Memory B cell (primary cell): ENCODE results near the gene HSD11B1L.
A peak's percentile ranks its signal among the peaks of the same experiment; 100 is the strongest.
"Not testable (repeated sequence)": the region's sequence is repeated elsewhere in the genome, so short reads cannot be mapped to it uniquely, and the experiment has no call there.

Experiments
- ATAC-seq: fragments of 150-1000 bp; cut with Tn5 transposase; 2 replicates; pipeline ENCODE4 v1.10.0; 2021; ENCODE audit warnings: low read depth, mild to moderate bottlenecking, moderate library complexity
- DNase-seq, 2 donors: peaks; one replicate each; pipeline ENCODE4 v3.0.0; 2022; ENCODE audit warnings: low spot score in 2 of 2
- H3K27ac Mint-ChIP-seq: one replicate; pipeline ENCODE4 v1.8.0; 2022; ENCODE audit warnings: mild to moderate bottlenecking, moderate library complexity, mixed read lengths
- H3K27me3 Mint-ChIP-seq: one replicate; pipeline ENCODE4 v1.8.0; 2022; ENCODE audit warnings: mixed read lengths
- H3K36me3 Mint-ChIP-seq: one replicate; pipeline ENCODE4 v1.8.0; 2022; ENCODE audit warnings: mild to moderate bottlenecking, mixed read lengths
- H3K4me1 Mint-ChIP-seq: one replicate; pipeline ENCODE4 v1.8.0; 2022; ENCODE audit warnings: mixed read lengths
- H3K4me3 Mint-ChIP-seq: one replicate; pipeline ENCODE4 v1.8.0; 2022; ENCODE audit warnings: mild to moderate bottlenecking, moderate library complexity, mixed read lengths
- H3K9me3 Mint-ChIP-seq: one replicate; pipeline ENCODE4 v1.8.0; 2022; ENCODE audit warnings: mixed read lengths

Gene HSD11B1L

GRCh38 chr19:5695649-5696195 is 14.9 kb downstream of the HSD11B1L start:
- ATAC-seq = no peak
- Mint-ChIP-seq H3K9me3 (no peaks in the 10 kb centered on the region), H3K4me1 (peaks cover 22% of the 10 kb centered on the region), H3K27ac (no peak overlapping the region), H3K27me3 (no peaks in the 10 kb centered on the region), H3K4me3 (no peak overlapping the region), H3K36me3 (peaks cover 21% of the 10 kb centered on the region)
- no peak for DNase-seq

DNA sequence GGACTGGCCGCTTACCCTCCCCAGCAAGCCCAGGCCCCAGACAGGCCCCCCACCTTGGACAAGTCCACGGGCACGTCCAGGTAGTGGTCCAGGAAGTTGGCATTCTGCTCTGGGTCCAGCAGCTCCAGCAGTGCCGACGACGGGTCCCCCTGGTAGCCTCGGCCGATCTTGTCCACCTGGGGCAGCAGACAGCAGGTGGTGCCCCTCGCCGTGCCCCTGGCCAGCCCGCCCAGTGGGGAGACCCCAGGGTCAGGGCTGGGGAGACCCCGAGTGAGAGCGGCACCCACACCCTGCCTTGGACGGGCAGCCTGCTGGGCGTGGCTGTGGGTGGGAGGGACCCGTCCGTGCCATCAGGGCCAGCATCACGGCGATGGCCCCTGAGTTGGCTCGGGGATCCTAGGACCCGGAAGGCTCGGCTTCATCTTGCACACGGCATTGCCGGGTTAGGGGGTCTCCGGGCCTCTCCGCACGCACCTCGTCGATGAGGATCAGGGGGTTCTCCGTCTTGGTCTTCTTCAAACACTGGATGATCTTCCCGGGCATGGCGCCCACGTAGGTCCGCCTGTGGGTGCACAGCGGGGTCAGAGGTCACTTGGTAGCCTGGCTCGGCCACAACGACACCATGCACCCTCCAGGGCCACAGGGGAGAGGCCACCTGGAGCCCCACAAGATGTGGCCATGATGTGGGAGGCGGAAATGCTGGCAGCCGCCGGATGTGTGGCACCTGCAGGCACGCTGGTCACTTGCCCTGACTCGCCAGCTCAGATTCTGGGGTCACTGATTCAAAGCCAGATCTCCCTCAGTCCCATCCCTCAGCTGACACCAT is 15.6 kb downstream of the HSD11B1L start:
- H3K9me3 Mint-ChIP-seq = no peaks in the 10 kb centered on the region
- no peak overlapping the region for H3K4me3 Mint-ChIP-seq
- DNase-seq (no peak), ATAC-seq (no peak)
- peaks cover 23% of the 10 kb centered on the region for H3K36me3 Mint-ChIP-seq
- peaks cover 17% of the 10 kb centered on the region for H3K4me1 Mint-ChIP-seq
- H3K27ac Mint-ChIP-seq = peak overlapping the region; percentile 79
- no peaks in the 10 kb centered on the region for H3K27me3 Mint-ChIP-seq

DNA sequence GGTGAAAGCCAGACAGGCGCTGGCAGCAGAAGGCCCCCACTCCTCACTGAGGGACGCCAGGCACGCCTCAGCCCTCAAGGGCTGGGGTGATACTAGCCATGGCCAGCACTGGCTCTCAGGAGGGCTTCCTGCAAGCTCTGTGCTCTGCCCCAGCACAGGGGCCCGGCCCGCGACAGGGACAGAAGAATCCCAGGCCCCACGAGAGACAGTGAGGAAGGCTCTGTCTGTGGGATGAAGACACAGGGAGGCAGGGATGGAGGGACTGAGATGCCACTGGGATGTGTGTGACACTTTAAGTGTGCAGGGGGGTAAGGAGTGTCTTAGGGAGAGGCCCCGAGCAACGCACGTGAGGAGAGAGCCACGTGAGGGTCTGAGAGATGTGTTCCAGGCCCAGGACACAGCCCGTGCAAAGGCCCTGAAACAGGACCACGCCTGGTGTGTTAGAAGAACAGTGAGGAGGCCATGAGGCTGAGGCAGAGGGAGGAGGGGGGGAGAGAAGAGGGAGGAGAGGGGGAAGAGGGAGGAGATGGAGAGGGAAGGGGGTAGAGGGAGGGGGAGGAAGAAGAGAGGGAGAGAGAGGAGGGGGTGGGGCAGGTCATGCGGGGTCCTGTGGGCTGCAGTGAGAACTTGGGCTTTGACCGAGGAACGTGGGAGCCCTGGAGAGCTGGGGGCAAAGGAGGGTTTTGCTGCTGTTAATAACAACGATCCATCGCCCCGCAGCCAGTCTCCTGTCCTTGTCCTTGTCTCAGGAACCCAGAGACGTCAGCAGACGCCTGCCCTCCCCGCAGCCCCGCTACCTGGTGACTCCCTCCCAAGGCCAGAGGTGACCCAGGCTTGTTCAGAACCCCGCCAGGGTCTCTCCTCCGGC is 16.4 kb downstream of the HSD11B1L start:
- H3K4me3 Mint-ChIP-seq = no peak overlapping the region
- H3K27me3 Mint-ChIP-seq = no peaks in the 10 kb centered on the region
- no peaks in the 10 kb centered on the region for H3K9me3 Mint-ChIP-seq
- ATAC-seq (no peak), DNase-seq (no peak)
- peak overlapping the region; percentile 79 for H3K27ac Mint-ChIP-seq
- peaks cover 17% of the 10 kb centered on the region for H3K4me1 Mint-ChIP-seq
- H3K36me3 Mint-ChIP-seq = peaks cover 26% of the 10 kb centered on the region

- Mint-ChIP-seq H3K4me3 (no peak overlapping the region), H3K27ac (no peak overlapping the region), H3K27me3 (no peaks in the 10 kb centered on the region), H3K4me1 (peaks cover 9% of the 10 kb centered on the region), H3K9me3 (no peaks in the 10 kb centered on the region), H3K36me3 (peaks cover 24% of the 10 kb centered on the region)
- ATAC-seq = no peak
- no peak for DNase-seq
Observed at GRCh38 chr19:5697890-5698634, 17.2 kb downstream of the HSD11B1L start.

DNA sequence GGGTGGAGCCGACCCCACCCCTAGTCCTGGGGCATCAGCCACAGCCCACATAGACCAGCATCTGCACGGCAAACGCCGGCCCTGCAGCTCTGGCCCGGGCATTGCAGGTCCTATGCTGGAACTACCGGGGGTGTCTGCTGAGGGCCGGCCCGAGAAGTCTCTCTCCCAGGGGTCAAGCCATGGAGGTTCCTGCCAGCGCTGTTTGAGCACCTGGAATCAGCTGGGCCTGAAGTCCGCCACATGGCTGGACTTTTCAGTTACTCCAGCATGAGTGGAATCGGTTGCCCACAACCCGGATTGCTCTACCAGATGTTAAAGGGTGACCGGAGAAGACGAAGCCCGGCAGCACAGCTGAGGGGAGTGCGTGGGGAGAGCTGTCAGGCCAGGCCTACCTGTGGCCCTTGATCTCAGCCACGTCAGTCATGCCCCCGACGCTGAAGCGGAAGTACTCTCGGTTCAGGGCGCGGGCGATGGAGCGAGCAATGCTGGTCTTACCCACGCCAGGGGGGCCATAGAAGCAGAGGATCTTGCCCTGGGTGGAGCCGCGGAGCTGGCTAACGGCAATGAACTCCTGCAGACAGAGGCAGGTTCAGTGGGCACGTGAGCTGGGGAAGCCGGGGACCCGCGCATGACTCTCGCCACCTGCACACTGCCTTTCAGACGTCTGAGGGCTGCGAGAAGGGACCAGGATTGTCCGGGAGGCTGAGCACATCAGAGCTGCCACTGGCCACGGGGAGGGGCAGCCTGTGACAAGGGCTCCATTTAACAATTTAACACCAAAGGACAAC is 18.0 kb downstream of the HSD11B1L start:
- peaks cover 24% of the 10 kb centered on the region for H3K36me3 Mint-ChIP-seq

DNA sequence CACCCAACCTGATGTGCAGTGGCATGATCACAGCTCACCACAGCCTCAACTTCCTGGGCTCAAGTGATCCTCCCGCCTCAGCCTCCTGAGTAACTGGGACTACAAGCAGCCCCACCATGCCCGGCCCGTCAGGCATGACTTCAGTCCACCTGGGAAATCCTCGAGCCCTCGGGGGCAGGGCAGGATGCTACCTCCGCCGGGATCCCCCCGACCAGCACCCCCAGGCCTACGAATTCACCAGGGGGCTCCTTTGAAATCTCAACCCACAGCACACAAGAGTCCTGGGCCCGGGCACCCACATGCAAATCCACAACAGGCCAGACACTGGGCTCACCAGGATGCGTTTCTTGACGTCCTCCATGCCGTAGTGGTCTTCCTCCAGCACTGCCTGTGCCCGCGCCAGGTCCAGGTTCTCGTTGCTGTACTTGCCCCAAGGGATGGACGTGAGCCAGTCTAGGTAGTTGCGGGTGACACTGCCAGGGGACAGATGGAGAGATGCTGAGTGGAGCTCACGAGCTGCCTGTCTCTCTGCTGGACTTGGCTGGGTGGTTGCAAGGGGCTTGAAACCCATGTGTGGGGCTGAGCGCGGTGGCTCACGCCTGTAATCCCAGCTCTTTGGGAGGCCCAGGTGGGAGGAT is 19.7 kb downstream of the HSD11B1L start:
- no peak for ATAC-seq
- peaks cover 7% of the 10 kb centered on the region for H3K4me1 Mint-ChIP-seq
- no peak for DNase-seq
- peaks cover 17% of the 10 kb centered on the region for H3K36me3 Mint-ChIP-seq
- H3K27ac Mint-ChIP-seq = no peak overlapping the region
- no peaks in the 10 kb centered on the region for H3K27me3 Mint-ChIP-seq
- H3K4me3 Mint-ChIP-seq = no peak overlapping the region
- H3K9me3 Mint-ChIP-seq = no peaks in the 10 kb centered on the region

More for the DNA sequence above, 18.0 kb downstream of the HSD11B1L start:
- no peak overlapping the region for H3K27ac Mint-ChIP-seq
- DNase-seq = no peak
- ATAC-seq = peak; percentile 78
- H3K27me3 Mint-ChIP-seq = no peaks in the 10 kb centered on the region
- H3K9me3 Mint-ChIP-seq = no peaks in the 10 kb centered on the region
- no peak overlapping the region for H3K4me3 Mint-ChIP-seq
- H3K4me1 Mint-ChIP-seq = peaks cover 7% of the 10 kb centered on the region

GRCh38 chr19:5702053-5702410 is 21.2 kb downstream of the HSD11B1L start:
- H3K4me1 Mint-ChIP-seq, H3K9me3 Mint-ChIP-seq, H3K4me3 Mint-ChIP-seq, ATAC-seq, H3K27me3 Mint-ChIP-seq, DNase-seq, H3K27ac Mint-ChIP-seq: not testable (repeated sequence)
- peaks cover 16% of the 10 kb centered on the region for H3K36me3 Mint-ChIP-seq

- no peak overlapping the region for H3K27ac Mint-ChIP-seq
- ATAC-seq = no peak
- no peaks in the 10 kb centered on the region for H3K27me3 Mint-ChIP-seq
- H3K4me1 Mint-ChIP-seq = peaks cover under 1% of the 10 kb centered on the region
- no peaks in the 10 kb centered on the region for H3K9me3 Mint-ChIP-seq
- H3K4me3 Mint-ChIP-seq = no peak overlapping the region
- H3K36me3 Mint-ChIP-seq = peaks cover 13% of the 10 kb centered on the region
- no peak for DNase-seq
Observed at GRCh38 chr19:5703819-5704818, 23.3 kb downstream of the HSD11B1L start.

GRCh38 chr19:5705552-5705951 is 24.7 kb downstream of the HSD11B1L start:
- DNase-seq (no peak), ATAC-seq (no peak)
- no peaks in the 10 kb centered on the region for H3K4me1 Mint-ChIP-seq
- H3K27me3 Mint-ChIP-seq = no peaks in the 10 kb centered on the region
- H3K9me3 Mint-ChIP-seq = no peaks in the 10 kb centered on the region
- H3K4me3 Mint-ChIP-seq = no peak overlapping the region
- H3K27ac Mint-ChIP-seq = no peak overlapping the region
- H3K36me3 Mint-ChIP-seq = peaks cover 12% of the 10 kb centered on the region

- DNase-seq = no peak
- H3K27me3 Mint-ChIP-seq = no peaks in the 10 kb centered on the region
- peaks cover 7% of the 10 kb centered on the region for H3K36me3 Mint-ChIP-seq
- H3K4me1 Mint-ChIP-seq = no peaks in the 10 kb centered on the region
- no peak for ATAC-seq
- no peaks in the 10 kb centered on the region for H3K9me3 Mint-ChIP-seq
- no peak overlapping the region for H3K4me3 Mint-ChIP-seq
- H3K27ac Mint-ChIP-seq = no peak overlapping the region
Observed at GRCh38 chr19:5706876-5707573, 26.2 kb downstream of the HSD11B1L start.

DNA sequence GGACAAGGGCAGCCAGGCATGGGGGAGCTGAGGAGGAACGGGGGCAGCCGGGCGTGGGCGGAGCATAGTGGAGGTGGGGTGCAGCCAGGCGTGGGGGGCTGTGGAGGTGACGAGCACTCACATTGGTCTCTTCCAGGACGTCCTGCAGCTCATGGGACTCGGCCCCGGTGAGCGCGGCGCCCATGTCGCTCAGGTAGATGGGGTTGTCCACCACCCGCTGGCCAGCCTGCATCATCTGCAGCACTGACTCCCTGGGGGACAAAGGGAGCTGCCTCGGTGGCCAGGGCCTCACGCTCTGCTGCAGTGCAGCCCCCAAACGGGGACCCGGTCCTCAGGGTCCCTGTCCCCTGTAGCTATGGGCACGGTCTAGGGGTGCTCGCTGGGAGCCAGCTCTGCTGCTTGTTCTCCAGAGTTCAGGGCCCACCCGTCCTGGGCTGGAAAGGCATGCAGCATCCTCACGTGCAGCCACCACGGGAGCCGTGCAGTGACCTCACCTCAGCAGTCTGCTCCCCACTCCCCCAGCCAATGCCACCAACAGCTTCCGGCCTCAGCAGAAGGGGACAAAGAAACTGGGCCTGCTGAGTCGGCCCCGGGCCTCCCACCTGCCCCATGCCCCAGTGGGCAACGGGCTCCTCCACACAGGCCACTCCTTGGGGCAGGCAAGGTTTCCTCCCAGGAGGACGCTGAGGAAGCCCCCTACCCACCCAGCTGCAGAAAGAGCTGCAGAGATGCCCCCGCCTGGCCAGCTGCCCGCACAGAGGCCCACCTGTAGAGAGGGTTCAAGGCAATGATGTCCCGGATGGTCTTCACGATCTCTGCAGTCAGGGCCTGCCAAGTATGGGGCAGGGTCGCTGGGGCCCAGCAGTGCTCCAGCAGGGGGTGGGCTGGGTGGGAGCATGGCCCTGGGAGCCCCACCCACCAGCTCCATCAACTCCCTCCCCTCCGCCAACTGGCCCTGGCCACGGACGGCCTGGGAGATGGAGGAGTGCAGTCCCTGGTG is 27.0 kb downstream of the HSD11B1L start:
- peaks cover 11% of the 10 kb centered on the region for H3K36me3 Mint-ChIP-seq
- ATAC-seq (no peak), DNase-seq (no peak)
- H3K9me3 Mint-ChIP-seq = no peaks in the 10 kb centered on the region
- no peak overlapping the region for H3K4me3 Mint-ChIP-seq
- no peak overlapping the region for H3K27ac Mint-ChIP-seq
- no peaks in the 10 kb centered on the region for H3K4me1 Mint-ChIP-seq
- H3K27me3 Mint-ChIP-seq = no peaks in the 10 kb centered on the region
